Measurements from ENCODE around the gene TULP1.

TULP1 gene

GRCh38 chr6:35483893-35484645, 28.6 kb downstream of the TULP1 start:
- DNase-seq (ENCODE audit: low read depth) = no peak

- no peak for DNase-seq (ENCODE audit: low read depth)
These were observed 29.2 kb downstream of the TULP1 start for GRCh38 chr6:35483490-35483889.

- DNase-seq (ENCODE audit: low read depth) = no peak
These were observed 29.6 kb downstream of the TULP1 start for GRCh38 chr6:35483062-35483461.

DNA sequence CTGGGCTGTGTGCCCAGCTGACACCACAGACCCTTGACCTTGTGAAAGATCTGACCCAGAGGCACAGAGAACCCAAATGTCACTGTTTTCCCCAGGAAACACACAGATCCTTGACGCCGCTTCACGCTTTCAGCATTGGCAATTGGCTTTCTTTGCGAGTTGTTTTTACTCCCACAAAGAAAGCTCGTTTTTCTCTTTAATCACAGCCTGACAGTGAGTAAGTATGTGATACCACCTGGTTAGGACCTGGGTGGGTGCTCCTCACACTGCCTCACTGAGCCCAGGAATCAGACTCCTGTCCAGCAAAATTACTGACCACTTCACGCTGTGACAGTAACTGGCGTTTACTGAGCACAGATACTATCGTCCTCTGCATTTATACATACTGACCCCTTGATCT, 31.5 kb downstream of the TULP1 start:
- DNase-seq (ENCODE audit: low read depth) = no peak

- no peak for DNase-seq (ENCODE audit: low read depth)
These were observed 32.5 kb downstream of the TULP1 start for GRCh38 chr6:35480176-35480575.

DNA sequence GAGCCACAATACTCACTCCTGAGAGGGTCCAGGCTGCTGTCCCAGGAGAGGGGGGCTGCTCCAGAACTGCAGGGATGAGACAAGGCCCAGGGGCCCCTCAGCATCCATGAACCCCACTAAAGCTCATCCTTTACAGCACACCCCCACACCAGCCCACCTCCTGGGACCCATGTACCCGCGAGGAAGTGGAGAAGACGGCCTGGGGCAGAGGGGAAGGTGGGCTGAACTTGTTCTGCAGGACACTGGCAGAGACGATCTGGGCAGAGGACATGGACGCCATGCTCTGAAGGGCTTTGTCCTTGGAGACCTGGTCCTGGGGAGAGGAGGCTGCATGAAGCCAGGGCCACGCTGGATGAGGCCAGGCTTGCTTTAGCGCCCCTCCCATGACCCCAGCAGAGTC, 34.4 kb downstream of the TULP1 start:
- no peak for DNase-seq (ENCODE audit: low read depth)

GRCh38 chr6:35477551-35478179, 35.0 kb downstream of the TULP1 start:
- DNase-seq (ENCODE audit: low read depth) = no peak

- no peak for DNase-seq (ENCODE audit: low read depth)
These were observed 35.7 kb downstream of the TULP1 start for GRCh38 chr6:35477028-35477427.

GRCh38 chr6:35476004-35476403, 36.7 kb downstream of the TULP1 start:
- no peak for DNase-seq (ENCODE audit: low read depth)

DNA sequence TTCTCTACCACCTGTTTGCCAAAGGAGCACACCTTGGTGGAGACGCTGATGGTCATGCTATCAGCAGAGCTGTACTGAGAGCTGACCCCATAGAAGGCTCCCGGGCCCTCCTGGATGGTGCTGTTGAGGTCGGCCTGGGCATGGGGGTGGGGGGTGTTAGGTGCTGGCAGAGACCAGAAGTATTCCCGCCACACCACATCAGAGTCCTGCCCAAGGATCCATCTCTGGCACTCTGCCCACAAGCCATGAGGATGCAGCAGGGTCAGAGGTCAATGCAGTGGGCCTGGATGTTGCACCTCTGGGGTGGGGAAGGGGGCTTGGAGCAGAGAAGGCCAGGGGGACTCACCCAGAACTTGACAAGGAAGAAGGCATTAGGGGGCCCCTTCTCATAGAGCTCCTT, 37.1 kb downstream of the TULP1 start:
- DNase-seq (ENCODE audit: low read depth) = no peak

GRCh38 chr6:35474942-35475570, 37.6 kb downstream of the TULP1 start:
- DNase-seq (ENCODE audit: low read depth) = no peak

DNA sequence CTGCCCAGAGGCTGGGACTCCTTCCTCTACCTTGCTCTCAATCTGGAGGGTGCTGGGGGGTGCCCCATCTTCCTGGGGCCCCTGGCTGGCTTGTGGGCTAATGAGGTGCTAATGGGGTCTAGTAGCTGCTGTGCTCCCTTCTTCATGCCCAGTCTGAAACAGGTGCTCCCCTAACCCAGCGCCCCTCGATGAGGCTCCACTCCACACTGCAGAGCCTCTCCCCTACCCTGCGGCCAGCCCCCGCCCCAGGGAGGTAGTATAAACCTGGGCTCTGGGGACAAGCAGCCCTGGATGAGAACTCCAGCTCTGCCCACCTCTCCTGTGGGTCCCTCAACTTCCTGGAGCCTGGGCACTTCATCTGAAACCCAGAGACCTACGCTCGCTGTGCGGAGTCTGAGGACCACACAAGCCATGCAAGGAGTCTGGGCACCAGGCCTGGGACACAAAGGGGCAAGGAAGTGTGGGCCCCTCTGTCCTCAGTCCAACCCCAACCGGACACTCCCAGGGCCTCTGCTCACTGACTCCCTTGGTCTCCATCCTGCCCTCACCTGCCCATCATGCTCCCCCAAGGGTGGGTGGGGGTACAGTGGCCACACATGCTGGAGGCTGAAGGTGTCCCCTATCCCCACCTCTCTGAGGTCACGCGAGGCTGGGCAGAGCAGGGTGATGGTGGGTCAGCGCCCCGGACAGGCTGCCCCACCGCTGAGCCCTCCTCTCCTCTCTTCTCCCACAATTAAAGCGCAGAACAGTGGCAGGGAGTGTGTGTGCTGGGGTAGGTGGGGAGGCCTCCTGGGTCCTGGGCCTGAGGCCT, 38.4 kb downstream of the TULP1 start:
- no peak for DNase-seq (ENCODE audit: low read depth)

DNA sequence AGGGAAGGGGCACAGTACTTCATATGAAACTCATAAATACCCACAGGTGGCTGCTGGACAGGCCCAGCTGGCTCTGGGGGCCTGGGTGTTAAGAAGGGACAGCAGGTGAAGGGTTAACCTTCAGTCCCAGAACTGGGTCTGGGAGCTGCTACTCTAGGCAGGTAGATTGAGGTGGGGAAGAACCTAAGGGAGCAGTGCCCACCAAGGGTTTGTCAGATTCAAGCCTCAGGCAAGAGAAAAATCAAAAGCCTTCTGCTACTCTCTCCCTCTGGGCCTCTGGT, 38.9 kb downstream of the TULP1 start:
- DNase-seq (ENCODE audit: low read depth) = no peak

DNA sequence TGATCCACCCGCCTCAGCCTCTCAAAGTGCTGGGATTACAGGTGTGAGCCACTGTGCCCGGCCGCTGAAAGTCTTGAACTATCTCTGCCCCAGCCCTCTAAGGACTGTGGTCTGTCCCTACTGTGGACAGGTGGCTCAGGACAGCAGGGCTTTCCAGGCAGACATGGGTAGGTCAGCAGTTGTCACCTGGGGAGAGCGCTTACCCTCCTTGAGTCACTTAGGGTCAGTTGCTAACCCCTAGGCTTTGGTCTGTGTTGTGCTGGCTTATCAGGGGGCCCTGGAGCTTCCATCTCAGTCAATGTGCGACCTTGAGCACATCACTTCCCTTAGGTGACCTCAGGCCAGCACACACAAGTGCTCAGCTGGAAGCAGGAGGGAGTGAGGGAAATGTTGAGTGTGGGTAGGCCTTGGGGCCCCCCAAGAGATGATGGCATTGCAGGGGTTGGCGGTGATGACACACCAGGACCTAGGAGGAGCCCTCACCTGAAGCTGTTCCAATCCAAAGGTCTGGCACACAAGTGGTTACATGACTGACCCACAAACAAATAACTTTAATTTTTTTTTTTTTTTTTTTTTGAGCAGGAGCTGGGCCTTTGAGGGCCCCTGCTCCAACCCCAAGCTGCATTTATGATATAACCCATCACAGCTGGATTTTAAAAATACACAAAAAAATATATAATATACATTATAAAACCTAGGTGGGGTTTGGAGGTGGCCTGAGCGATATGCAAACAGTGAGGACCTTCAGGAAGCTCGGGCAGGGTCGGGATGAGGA, 39.4 kb downstream of the TULP1 start:
- DNase-seq (ENCODE audit: low read depth) = no peak

- DNase-seq (ENCODE audit: low read depth) = no peak
These were observed 40.8 kb downstream of the TULP1 start for GRCh38 chr6:35471836-35472345.

DNA sequence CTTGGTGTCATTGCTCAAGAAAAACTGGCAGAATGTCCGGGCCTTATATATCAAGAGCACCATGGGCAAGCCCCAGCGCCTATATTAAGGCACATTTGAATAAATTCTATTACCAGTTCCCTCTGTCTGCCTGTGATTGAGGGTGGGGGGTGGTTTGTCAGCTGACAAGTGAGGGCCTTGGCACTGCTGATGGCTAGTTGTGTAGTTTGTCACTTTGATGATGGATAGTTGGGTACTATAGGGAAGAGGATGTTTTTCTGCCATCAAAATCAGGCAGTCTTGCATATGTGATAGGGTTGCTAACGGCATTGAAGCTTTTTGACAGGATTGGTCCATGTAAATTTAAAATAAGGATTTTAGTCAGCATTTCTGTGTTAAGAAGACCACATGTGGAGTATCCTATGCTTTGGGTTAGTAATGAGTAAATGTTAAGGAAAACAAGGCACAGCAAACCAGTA, 42.0 kb downstream of the TULP1 start:
- DNase-seq (ENCODE audit: low read depth) = no peak

GRCh38 chr6:35469751-35470662, 42.7 kb downstream of the TULP1 start:
- DNase-seq (ENCODE audit: low read depth) = no peak

DNA sequence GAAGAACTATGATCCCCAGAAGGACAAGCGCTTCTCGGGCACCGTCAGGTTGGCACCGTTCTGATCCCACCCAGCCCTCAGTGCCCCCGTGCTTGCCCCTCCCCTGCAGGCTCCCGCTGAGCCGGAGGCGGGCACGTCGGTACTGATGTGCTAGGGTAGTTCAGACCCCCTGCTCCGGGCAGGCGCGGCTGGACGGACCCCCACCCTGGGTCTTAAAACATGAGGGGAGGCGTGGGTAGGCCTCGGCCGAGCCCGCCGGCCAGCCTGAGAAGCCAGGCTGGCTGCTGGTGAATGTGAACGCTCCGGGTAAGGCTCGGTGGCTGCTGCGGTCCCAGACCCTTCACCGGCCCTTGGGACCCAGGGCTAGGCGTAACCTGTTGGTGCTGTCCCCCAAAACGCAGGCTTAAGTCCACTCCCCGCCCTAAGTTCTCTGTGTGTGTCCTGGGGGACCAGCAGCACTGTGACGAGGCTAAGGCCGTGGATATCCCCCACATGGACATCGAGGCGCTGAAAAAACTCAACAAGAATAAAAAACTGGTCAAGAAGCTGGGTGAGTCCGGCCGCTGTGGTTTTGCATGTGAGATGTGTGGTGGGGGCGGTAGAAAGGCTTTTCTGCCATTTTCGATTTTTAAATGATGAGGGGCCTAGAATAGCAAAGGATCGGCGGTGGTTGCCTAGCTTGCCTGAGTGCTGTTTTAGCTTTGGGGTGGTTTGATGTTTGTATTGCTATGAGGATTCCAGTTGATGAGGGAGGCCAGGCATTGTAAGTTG, 43.5 kb downstream of the TULP1 start:
- no peak for DNase-seq (ENCODE audit: low read depth)

GRCh38 chr6:35468181-35468979, 44.3 kb downstream of the TULP1 start, which contains the start of gene RPL10A:
Gene RPL10A, plus strand, starts transcription at chr6:35468401. Its CDS starts 34 bp downstream, at chr6:35468435.
- peak; percentile 91 for DNase-seq (ENCODE audit: low read depth)

All from T-helper 22 cell (primary cell).